Caki2 (cell line): ENCODE measurements around the gene CCDC71L. TPM values are rescaled to one million over a fixed set of nuclear protein-coding genes. Genes with fewer than 3 reads are reported as not detected.
"Not testable (repeated sequence)": the region's sequence is repeated elsewhere in the genome, so short reads cannot be mapped to it uniquely, and the experiment has no call there.

Experiments used
- DNase-seq: peaks from one replicate; pipeline ENCODE4 v3.0.0-alpha.2; 2015; ENCODE audit warnings: low read depth
- in situ Hi-C: cut with HindIII; loops from 2 replicates; pipeline ENCODE4 v1.10.0; 2016; ENCODE audit warnings: low sequenced_read_pairs, low pct_unique_long_range_greater_than_20kb, mixed read lengths
- total RNA-seq: library from RNA; depleted of rRNA; stranded (reverse); fragments of >200 nt; shearing (Covaris generic); gene quantifications from 2 replicates; pipeline ENCODE4 v1.2.3, GENCODE V29; 2014; ENCODE audit warnings: low replicate concordance; rRNA removed

CCDC71L gene
- 9.7 and 24.4 TPM in 2 replicates for total RNA-seq

GRCh38 chr7:106660862-106661720 is at the start of gene CCDC71L:
Gene CCDC71L, minus strand, starts transcription at chr7:106661158. Its CDS starts 262 bp downstream, at chr7:106660896.
- in situ Hi-C loops, result no loop called here
- peak; percentile 98 for DNase-seq

- DNase-seq, in situ Hi-C loops: not testable (repeated sequence)
Measured at GRCh38 chr7:106709604-106710003, 48.6 kb upstream of the CCDC71L start.

- in situ Hi-C loops, result no loop called here
- no peak for DNase-seq
Measured at GRCh38 chr7:106704000-106704840, 43.3 kb upstream of the CCDC71L start.

- DNase-seq, result no peak
- in situ Hi-C loops, result no loop called here
Measured at GRCh38 chr7:106693677-106694353, 32.9 kb upstream of the CCDC71L start.

GRCh38 chr7:106692450-106693051 is 31.6 kb upstream of the CCDC71L start:
- in situ Hi-C loops, result no loop called here
- no peak for DNase-seq

GRCh38 chr7:106688161-106688560 is 27.2 kb upstream of the CCDC71L start:
- DNase-seq, in situ Hi-C loops: not testable (repeated sequence)

- no peak for DNase-seq
- in situ Hi-C loops, result no loop called here
Measured at GRCh38 chr7:106683941-106684340, 23.0 kb upstream of the CCDC71L start.

- in situ Hi-C loops, result no loop called here
- DNase-seq, result peak; percentile 50
Measured at GRCh38 chr7:106681815-106682495, 21.0 kb upstream of the CCDC71L start.

- peak; percentile 29 for DNase-seq
- in situ Hi-C loops, result no loop called here
Measured at GRCh38 chr7:106679153-106679931, 18.4 kb upstream of the CCDC71L start.

- no peak for DNase-seq
- in situ Hi-C loops, result no loop called here
Measured at GRCh38 chr7:106678795-106679152, 17.8 kb upstream of the CCDC71L start.

GRCh38 chr7:106676506-106676905 is 15.5 kb upstream of the CCDC71L start:
- DNase-seq, in situ Hi-C loops: not testable (repeated sequence)

GRCh38 chr7:106673688-106674087 is 12.7 kb upstream of the CCDC71L start:
- DNase-seq, in situ Hi-C loops: not testable (repeated sequence)

GRCh38 chr7:106671930-106672329 is 11.0 kb upstream of the CCDC71L start:
- in situ Hi-C loops, DNase-seq: not testable (repeated sequence)

GRCh38 chr7:106671160-106671559 is 10.2 kb upstream of the CCDC71L start:
- no peak for DNase-seq
- in situ Hi-C loops, result no loop called here

- in situ Hi-C loops, result no loop called here
- DNase-seq, result no peak
Measured at GRCh38 chr7:106668861-106669524, 8.0 kb upstream of the CCDC71L start.

- no peak for DNase-seq
- in situ Hi-C loops, result no loop called here
Measured at GRCh38 chr7:106666353-106666752, 5.4 kb upstream of the CCDC71L start.
